Measurements from ENCODE around the gene SH3GL1.

GRCh38 chr19:4367336-4367723, 33.0 kb downstream of the SH3GL1 start:
- TF ChIP-seq EZH2 (IDR thresholded peaks at IDR 0.05) (no peak), POLR2AphosphoS5 (IDR thresholded peaks at IDR 0.05; ENCODE audit: borderline replicate concordance, low read depth, low read length) (no peak)

All from SK-N-MC (cell line).